ENCODE measurements around the gene PAX7.

The PAX7 gene

GRCh38 chr1:18644446-18644845 lies 13.8 kb downstream of the PAX7 start:
- H3K4me1 ChIP-seq (ENCODE audit: control insufficient read depth in 1 of 2, insufficient read depth in 2 of 2, low read length in 2 of 2) = peaks cover 0 to 27% of the 10 kb centered on the region in 2 donors

GRCh38 chr1:18644973-18645746 lies 14.5 kb downstream of the PAX7 start:
- H3K27me3 ChIP-seq (ENCODE audit: low read depth, low read length) = peaks cover 75% of the 10 kb centered on the region
- H3K4me1 ChIP-seq (ENCODE audit: control insufficient read depth in 1 of 2, insufficient read depth in 2 of 2, low read length in 2 of 2) = peaks cover 0 to 27% of the 10 kb centered on the region in 2 donors
- no peaks in the 10 kb centered on the region for H3K36me3 ChIP-seq (ENCODE audit: control insufficient read depth in 1 of 2, insufficient read depth in 2 of 2, low read length in 2 of 2)

More at GRCh38 chr1:18644446-18644845, 13.8 kb downstream of the PAX7 start:
- H3K4me3 ChIP-seq (ENCODE audit: low read depth in 1 of 2, low read length in 2 of 2) = no peak overlapping the region
- H3K9me3 ChIP-seq (ENCODE audit: control insufficient read depth in 1 of 2, low read length in 2 of 2) = no peaks in the 10 kb centered on the region
- H3K27me3 ChIP-seq (ENCODE audit: low read depth, low read length) = peaks cover 75% of the 10 kb centered on the region
- no peak overlapping the region for H3K27ac ChIP-seq (ENCODE audit: low read length)
- H3K36me3 ChIP-seq (ENCODE audit: control insufficient read depth in 1 of 2, insufficient read depth in 2 of 2, low read length in 2 of 2) = no peaks in the 10 kb centered on the region

GRCh38 chr1:18645747-18646090 lies 15.1 kb downstream of the PAX7 start:
- Histone ChIP-seq H3K4me1 (ENCODE audit: control insufficient read depth in 1 of 2, insufficient read depth in 2 of 2, low read length in 2 of 2) (peaks cover 0 to 27% of the 10 kb centered on the region in 2 donors), H3K27ac (ENCODE audit: low read length) (no peak overlapping the region), H3K27me3 (ENCODE audit: low read depth, low read length) (peaks cover 77% of the 10 kb centered on the region), H3K36me3 (ENCODE audit: control insufficient read depth in 1 of 2, insufficient read depth in 2 of 2, low read length in 2 of 2) (no peaks in the 10 kb centered on the region), H3K4me3 (ENCODE audit: low read depth in 1 of 2, low read length in 2 of 2) (no peak overlapping the region), H3K9me3 (ENCODE audit: control insufficient read depth in 1 of 2, low read length in 2 of 2) (no peaks in the 10 kb centered on the region)

More at GRCh38 chr1:18644973-18645746, 14.5 kb downstream of the PAX7 start:
- no peak overlapping the region for H3K4me3 ChIP-seq (ENCODE audit: low read depth in 1 of 2, low read length in 2 of 2)
- H3K27ac ChIP-seq (ENCODE audit: low read length) = no peak overlapping the region
- H3K9me3 ChIP-seq (ENCODE audit: control insufficient read depth in 1 of 2, low read length in 2 of 2) = no peaks in the 10 kb centered on the region

- H3K4me1 ChIP-seq (ENCODE audit: control insufficient read depth in 1 of 2, insufficient read depth in 2 of 2, low read length in 2 of 2) = peaks cover 0 to 24% of the 10 kb centered on the region in 2 donors
- no peaks in the 10 kb centered on the region for H3K9me3 ChIP-seq (ENCODE audit: control insufficient read depth in 1 of 2, low read length in 2 of 2)
- H3K36me3 ChIP-seq (ENCODE audit: control insufficient read depth in 1 of 2, insufficient read depth in 2 of 2, low read length in 2 of 2) = no peaks in the 10 kb centered on the region
- H3K4me3 ChIP-seq (ENCODE audit: low read depth in 1 of 2, low read length in 2 of 2) = peak overlapping the region in 1 of 2 donors; percentile 35
- peaks cover 75% of the 10 kb centered on the region for H3K27me3 ChIP-seq (ENCODE audit: low read depth, low read length)
- H3K27ac ChIP-seq (ENCODE audit: low read length) = no peak overlapping the region
Observed at GRCh38 chr1:18646091-18646785, 15.6 kb downstream of the PAX7 start.

- Histone ChIP-seq H3K9me3 (ENCODE audit: control insufficient read depth in 1 of 2, low read length in 2 of 2) (no peaks in the 10 kb centered on the region), H3K36me3 (ENCODE audit: control insufficient read depth in 1 of 2, insufficient read depth in 2 of 2, low read length in 2 of 2) (no peaks in the 10 kb centered on the region), H3K27me3 (ENCODE audit: low read depth, low read length) (peaks cover 71% of the 10 kb centered on the region), H3K4me1 (ENCODE audit: control insufficient read depth in 1 of 2, insufficient read depth in 2 of 2, low read length in 2 of 2) (peaks cover 0 to 22% of the 10 kb centered on the region in 2 donors), H3K4me3 (ENCODE audit: low read depth in 1 of 2, low read length in 2 of 2) (peak overlapping the region in 1 of 2 donors; percentile 35), H3K27ac (ENCODE audit: low read length) (no peak overlapping the region)
Observed at GRCh38 chr1:18646786-18647410, 16.3 kb downstream of the PAX7 start.

GRCh38 chr1:18647681-18648214 lies 17.1 kb downstream of the PAX7 start:
- Histone ChIP-seq H3K27me3 (ENCODE audit: low read depth, low read length) (peaks cover 78% of the 10 kb centered on the region), H3K9me3 (ENCODE audit: control insufficient read depth in 1 of 2, low read length in 2 of 2) (no peaks in the 10 kb centered on the region), H3K4me1 (ENCODE audit: control insufficient read depth in 1 of 2, insufficient read depth in 2 of 2, low read length in 2 of 2) (peaks cover 0 to 22% of the 10 kb centered on the region in 2 donors), H3K36me3 (ENCODE audit: control insufficient read depth in 1 of 2, insufficient read depth in 2 of 2, low read length in 2 of 2) (no peaks in the 10 kb centered on the region), H3K4me3 (ENCODE audit: low read depth in 1 of 2, low read length in 2 of 2) (no peak overlapping the region), H3K27ac (ENCODE audit: low read length) (no peak overlapping the region)

- no peaks in the 10 kb centered on the region for H3K9me3 ChIP-seq (ENCODE audit: control insufficient read depth in 1 of 2, low read length in 2 of 2)
- H3K4me1 ChIP-seq (ENCODE audit: control insufficient read depth in 1 of 2, insufficient read depth in 2 of 2, low read length in 2 of 2) = peaks cover 0 to 13% of the 10 kb centered on the region in 2 donors
- H3K4me3 ChIP-seq (ENCODE audit: low read depth in 1 of 2, low read length in 2 of 2) = no peak overlapping the region
- H3K27ac ChIP-seq (ENCODE audit: low read length) = no peak overlapping the region
- H3K36me3 ChIP-seq (ENCODE audit: control insufficient read depth in 1 of 2, insufficient read depth in 2 of 2, low read length in 2 of 2) = no peaks in the 10 kb centered on the region
- peaks cover 73% of the 10 kb centered on the region for H3K27me3 ChIP-seq (ENCODE audit: low read depth, low read length)
Observed at GRCh38 chr1:18649693-18650370, 19.2 kb downstream of the PAX7 start.

GRCh38 chr1:18651713-18652112 lies 21.1 kb downstream of the PAX7 start:
- no peak overlapping the region for H3K4me3 ChIP-seq (ENCODE audit: low read depth in 1 of 2, low read length in 2 of 2)
- H3K9me3 ChIP-seq (ENCODE audit: control insufficient read depth in 1 of 2, low read length in 2 of 2) = no peaks in the 10 kb centered on the region
- no peaks in the 10 kb centered on the region for H3K36me3 ChIP-seq (ENCODE audit: control insufficient read depth in 1 of 2, insufficient read depth in 2 of 2, low read length in 2 of 2)
- H3K27ac ChIP-seq (ENCODE audit: low read length) = no peak overlapping the region
- H3K4me1 ChIP-seq (ENCODE audit: control insufficient read depth in 1 of 2, insufficient read depth in 2 of 2, low read length in 2 of 2) = peaks cover 0 to 5% of the 10 kb centered on the region in 2 donors
- H3K27me3 ChIP-seq (ENCODE audit: low read depth, low read length) = peaks cover 56% of the 10 kb centered on the region

GRCh38 chr1:18652791-18653190 lies 22.1 kb downstream of the PAX7 start:
- no peaks in the 10 kb centered on the region for H3K9me3 ChIP-seq (ENCODE audit: control insufficient read depth in 1 of 2, low read length in 2 of 2)
- H3K4me3 ChIP-seq (ENCODE audit: low read depth in 1 of 2, low read length in 2 of 2) = no peak overlapping the region
- H3K27me3 ChIP-seq (ENCODE audit: low read depth, low read length) = peaks cover 52% of the 10 kb centered on the region
- no peaks in the 10 kb centered on the region for H3K4me1 ChIP-seq (ENCODE audit: control insufficient read depth in 1 of 2, insufficient read depth in 2 of 2, low read length in 2 of 2)
- no peaks in the 10 kb centered on the region for H3K36me3 ChIP-seq (ENCODE audit: control insufficient read depth in 1 of 2, insufficient read depth in 2 of 2, low read length in 2 of 2)
- H3K27ac ChIP-seq (ENCODE audit: low read length) = no peak overlapping the region

GRCh38 chr1:18653367-18653766 lies 22.7 kb downstream of the PAX7 start:
- Histone ChIP-seq H3K27ac (ENCODE audit: low read length) (no peak overlapping the region), H3K27me3 (ENCODE audit: low read depth, low read length) (peaks cover 47% of the 10 kb centered on the region), H3K4me1 (ENCODE audit: control insufficient read depth in 1 of 2, insufficient read depth in 2 of 2, low read length in 2 of 2) (no peaks in the 10 kb centered on the region), H3K9me3 (ENCODE audit: control insufficient read depth in 1 of 2, low read length in 2 of 2) (no peaks in the 10 kb centered on the region), H3K36me3 (ENCODE audit: control insufficient read depth in 1 of 2, insufficient read depth in 2 of 2, low read length in 2 of 2) (no peaks in the 10 kb centered on the region), H3K4me3 (ENCODE audit: low read depth in 1 of 2, low read length in 2 of 2) (no peak overlapping the region)

GRCh38 chr1:18653916-18654315 lies 23.3 kb downstream of the PAX7 start:
- peaks cover 42% of the 10 kb centered on the region for H3K27me3 ChIP-seq (ENCODE audit: low read depth, low read length)
- H3K4me3 ChIP-seq (ENCODE audit: low read depth in 1 of 2, low read length in 2 of 2) = no peak overlapping the region
- no peaks in the 10 kb centered on the region for H3K4me1 ChIP-seq (ENCODE audit: control insufficient read depth in 1 of 2, insufficient read depth in 2 of 2, low read length in 2 of 2)
- H3K36me3 ChIP-seq (ENCODE audit: control insufficient read depth in 1 of 2, insufficient read depth in 2 of 2, low read length in 2 of 2) = no peaks in the 10 kb centered on the region
- no peaks in the 10 kb centered on the region for H3K9me3 ChIP-seq (ENCODE audit: control insufficient read depth in 1 of 2, low read length in 2 of 2)
- no peak overlapping the region for H3K27ac ChIP-seq (ENCODE audit: low read length)
